Tibial artery (tissue), 4 donors: Measurements from ENCODE around the gene TMEM14B.

ENCODE experiments used
- DNase-seq, 2 donors: peaks; one replicate each; pipeline ENCODE4 v3.0.0-alpha.2; 2019
- H3K27ac ChIP-seq, 2 donors: fragments of 200-600 bp; sonication (generic) in 1 of 2; 1 replicate in 1 of 2; 2 replicates in 1 of 2; pipeline ENCODE4 v1.5.1; 2018 to 2019; ENCODE audit warnings: mild to moderate bottlenecking in 1 of 2
- H3K27me3 ChIP-seq, 2 donors: fragments of 200-600 bp; sonication (generic) in 1 of 2; one replicate each; pipeline versions ENCODE4 v1.5.1 to v1.6.0; 2016 to 2019
- H3K36me3 ChIP-seq, 3 donors: fragments of 200-600 bp; sonication (generic) in 2 of 3; one replicate each; pipeline ENCODE4 v1.5.1; 2016 to 2019; ENCODE audit warnings: mild to moderate bottlenecking in 2 of 3
- H3K4me1 ChIP-seq, 4 donors: fragments of 200-600 bp; sonication (generic) in 2 of 4; 1 replicate in 3 of 4; 2 replicates in 1 of 4; pipeline ENCODE4 v1.5.1; 2016 to 2019
- H3K4me3 ChIP-seq, 2 donors: fragments of 200-600 bp; sonication (generic) in 1 of 2; 1 replicate in 1 of 2; 2 replicates in 1 of 2; pipeline ENCODE4 v1.5.1; 2018 to 2019; ENCODE audit warnings: mild to moderate bottlenecking in 2 of 2
- H3K9me3 ChIP-seq, 3 donors: fragments of 200-600 bp; sonication (generic) in 1 of 3; one replicate each; pipeline ENCODE4 v1.5.1; 2016 to 2019
- intact Hi-C: fragments of 100-400 bp; cut with DNase I; formaldehyde crosslinking; loops from one replicate; pipeline ENCODE4 v1.15.0; 2023; ENCODE audit warnings: low total_unique reads
- TF ChIP-seq, protein P1 (sequence below), 2 experiments: fragments of 200-600 bp in 1 of 2; fragments of 450-650 bp in 1 of 2; IDR thresholded peaks; one replicate each; pipeline ENCODE4 v1.5.1; 2017 to 2019; ENCODE audit warnings: antibody characterized with exemption in 2 of 2, mild to moderate bottlenecking in 1 of 2, moderate library complexity in 1 of 2

Gene TMEM14B

DNA sequence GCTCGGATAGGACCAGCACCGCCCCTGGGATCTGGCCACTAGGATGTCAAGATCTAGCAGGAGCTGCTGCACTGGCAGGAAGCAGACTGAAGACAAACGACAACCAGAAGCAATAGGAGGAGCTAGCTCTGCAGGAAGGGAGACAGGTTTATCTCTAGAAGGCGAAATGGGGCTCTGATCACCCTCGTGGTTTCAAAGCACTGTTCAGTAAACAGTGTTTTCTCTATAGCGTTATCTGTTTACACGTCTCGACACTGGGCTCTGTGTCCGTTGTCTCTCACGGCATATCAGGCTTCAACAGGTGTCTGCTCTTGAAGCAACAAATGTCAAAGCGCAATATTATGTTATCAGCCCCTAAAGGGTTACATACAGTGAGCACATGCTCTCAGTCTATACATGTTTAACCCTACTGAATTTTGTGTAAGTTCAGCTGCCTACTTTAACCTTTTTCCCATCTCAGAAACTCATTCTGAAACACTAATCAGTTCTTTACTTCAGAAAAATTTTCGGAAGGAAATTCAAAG, 23.8 kb downstream of the TMEM14B start:
- H3K4me1 ChIP-seq, result no peaks in the 10 kb centered on the region
- no peak overlapping the region for H3K27ac ChIP-seq
- no peaks in the 10 kb centered on the region for H3K9me3 ChIP-seq
- no peaks in the 10 kb centered on the region for H3K27me3 ChIP-seq
- H3K4me3 ChIP-seq, result no peak overlapping the region
- TF ChIP-seq, protein P1, sequence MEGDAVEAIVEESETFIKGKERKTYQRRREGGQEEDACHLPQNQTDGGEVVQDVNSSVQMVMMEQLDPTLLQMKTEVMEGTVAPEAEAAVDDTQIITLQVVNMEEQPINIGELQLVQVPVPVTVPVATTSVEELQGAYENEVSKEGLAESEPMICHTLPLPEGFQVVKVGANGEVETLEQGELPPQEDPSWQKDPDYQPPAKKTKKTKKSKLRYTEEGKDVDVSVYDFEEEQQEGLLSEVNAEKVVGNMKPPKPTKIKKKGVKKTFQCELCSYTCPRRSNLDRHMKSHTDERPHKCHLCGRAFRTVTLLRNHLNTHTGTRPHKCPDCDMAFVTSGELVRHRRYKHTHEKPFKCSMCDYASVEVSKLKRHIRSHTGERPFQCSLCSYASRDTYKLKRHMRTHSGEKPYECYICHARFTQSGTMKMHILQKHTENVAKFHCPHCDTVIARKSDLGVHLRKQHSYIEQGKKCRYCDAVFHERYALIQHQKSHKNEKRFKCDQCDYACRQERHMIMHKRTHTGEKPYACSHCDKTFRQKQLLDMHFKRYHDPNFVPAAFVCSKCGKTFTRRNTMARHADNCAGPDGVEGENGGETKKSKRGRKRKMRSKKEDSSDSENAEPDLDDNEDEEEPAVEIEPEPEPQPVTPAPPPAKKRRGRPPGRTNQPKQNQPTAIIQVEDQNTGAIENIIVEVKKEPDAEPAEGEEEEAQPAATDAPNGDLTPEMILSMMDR (IDR thresholded peaks at IDR 0.05), result no peak
- peaks cover 0 to 37% (median 31%) of the 10 kb centered on the region in 3 donors for H3K36me3 ChIP-seq
- intact Hi-C loops, result no loop called here
- no peak for DNase-seq

DNA sequence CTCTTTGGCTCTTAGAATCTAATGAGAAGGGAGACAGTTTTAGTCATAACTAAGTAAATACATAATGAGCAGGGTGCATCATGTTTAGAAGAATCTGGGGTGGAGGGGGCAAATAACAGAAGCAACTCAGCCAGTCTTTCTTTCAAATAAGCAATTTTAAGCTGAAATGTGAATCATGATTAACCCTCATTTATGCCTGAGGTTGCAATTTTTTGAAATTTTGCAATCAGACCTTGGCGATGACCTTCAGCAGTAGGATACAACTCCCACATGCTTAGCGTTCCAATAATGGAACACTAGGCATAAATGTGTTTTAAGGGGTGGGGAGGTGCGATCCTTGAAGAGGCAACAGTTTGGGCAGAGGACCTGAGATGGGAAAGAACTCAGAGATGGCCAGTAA, 30.6 kb downstream of the TMEM14B start:
- no peak for DNase-seq
- no peaks in the 10 kb centered on the region for H3K4me1 ChIP-seq
- no peaks in the 10 kb centered on the region for H3K27me3 ChIP-seq
- intact Hi-C loops, result no loop called here
- no peaks in the 10 kb centered on the region for H3K9me3 ChIP-seq
- TF ChIP-seq, protein P1 (IDR thresholded peaks at IDR 0.05), result no peak
- no peak overlapping the region for H3K27ac ChIP-seq
- no peak overlapping the region for H3K4me3 ChIP-seq
- peaks cover 0 to 35% (median 33%) of the 10 kb centered on the region in 3 donors for H3K36me3 ChIP-seq

DNA sequence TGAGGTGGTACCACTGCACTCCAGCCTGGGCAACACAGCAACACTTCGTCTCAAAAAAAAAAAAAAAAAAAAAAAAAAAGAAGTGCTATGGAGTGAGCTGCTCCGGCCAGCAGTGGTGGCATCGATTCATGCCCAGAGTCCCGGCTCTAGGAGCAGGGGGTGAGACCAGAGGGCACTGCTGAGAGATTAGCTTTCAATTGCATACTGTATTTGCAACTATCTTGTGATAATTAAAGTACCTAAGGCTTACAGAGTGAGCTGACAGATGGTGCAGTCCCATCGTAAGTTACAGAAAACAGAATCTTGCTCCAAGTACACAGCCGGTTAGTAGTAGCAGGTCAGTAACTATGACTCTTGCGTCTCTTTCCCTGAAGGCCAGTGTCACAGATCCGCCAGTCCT, 31.5 kb downstream of the TMEM14B start:
- no peaks in the 10 kb centered on the region for H3K9me3 ChIP-seq
- TF ChIP-seq, protein P1 (IDR thresholded peaks at IDR 0.05), result no peak
- H3K27me3 ChIP-seq, result no peaks in the 10 kb centered on the region
- H3K36me3 ChIP-seq, result peaks cover 0 to 38% (median 33%) of the 10 kb centered on the region in 3 donors
- DNase-seq, result no peak
- H3K27ac ChIP-seq, result no peak overlapping the region
- intact Hi-C loops, result no loop called here
- H3K4me1 ChIP-seq, result no peaks in the 10 kb centered on the region
- H3K4me3 ChIP-seq, result no peak overlapping the region

DNA sequence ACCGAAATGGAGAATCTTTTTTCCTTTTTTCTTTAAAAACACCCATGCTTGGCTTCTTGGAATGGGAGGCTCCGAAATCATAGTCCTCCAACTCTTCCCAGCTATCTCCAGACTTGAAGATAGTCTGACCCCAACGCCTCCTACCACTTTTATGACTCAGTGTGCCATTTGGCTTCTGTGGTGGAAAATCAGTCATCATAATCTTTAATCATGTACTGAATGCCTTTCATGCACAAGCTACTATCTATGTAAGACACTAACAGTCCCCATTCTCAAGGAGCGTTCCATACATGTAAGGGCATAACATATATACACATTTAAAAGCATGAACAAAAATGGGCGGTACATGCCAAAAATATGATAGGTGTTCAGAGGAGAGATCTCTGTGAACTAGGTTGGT, 44.1 kb downstream of the TMEM14B start:
- peaks cover 0 to 14% (median 0%) of the 10 kb centered on the region in 3 donors for H3K36me3 ChIP-seq
- TF ChIP-seq, protein P1 (IDR thresholded peaks at IDR 0.05), result no peak
- no peak overlapping the region for H3K4me3 ChIP-seq
- H3K27ac ChIP-seq, result no peak overlapping the region
- H3K27me3 ChIP-seq, result no peaks in the 10 kb centered on the region
- no peaks in the 10 kb centered on the region for H3K9me3 ChIP-seq
- DNase-seq, result no peak
- H3K4me1 ChIP-seq, result no peaks in the 10 kb centered on the region
- intact Hi-C loops, result no loop called here

DNA sequence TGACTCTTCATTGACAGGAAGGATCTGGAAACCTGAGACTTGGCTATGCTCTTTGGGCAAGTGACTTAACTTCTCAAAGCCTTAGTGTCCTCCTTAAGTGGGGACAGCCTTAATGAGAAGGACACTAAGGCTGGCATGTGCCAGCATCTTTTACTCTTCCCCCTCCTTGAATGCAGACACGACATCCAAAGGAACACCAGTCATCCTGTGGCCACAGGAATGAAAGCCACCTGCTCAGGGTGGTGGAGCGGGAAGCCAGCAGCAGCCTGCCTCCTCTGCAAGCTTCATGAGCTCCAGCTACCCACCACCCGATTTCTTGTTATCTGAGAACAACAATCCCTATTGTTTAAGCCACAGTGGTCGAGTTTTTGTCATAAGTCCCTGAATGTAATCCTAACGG, 44.5 kb downstream of the TMEM14B start:
- no peaks in the 10 kb centered on the region for H3K9me3 ChIP-seq
- intact Hi-C loops, result no loop called here

More for the DNA sequence above, 44.5 kb downstream of the TMEM14B start:
- Histone ChIP-seq H3K4me3 (no peak overlapping the region), H3K36me3 (peaks cover 0 to 14% (median 0%) of the 10 kb centered on the region in 3 donors), H3K27ac (no peak overlapping the region), H3K27me3 (no peaks in the 10 kb centered on the region), H3K4me1 (no peaks in the 10 kb centered on the region)
- TF ChIP-seq, protein P1 (IDR thresholded peaks at IDR 0.05), result no peak
- DNase-seq, result no peak
